ENCODE data around the gene SPATA24. TPM values are rescaled to one million over a fixed set of nuclear protein-coding genes. Genes with fewer than 3 reads are reported as not detected.
"Not testable (repeated sequence)": the region's sequence is repeated elsewhere in the genome, so short reads cannot be mapped to it uniquely, and the experiment has no call there.

Gene SPATA24
- total RNA-seq, 1 donor from 2014 or later, result 2.0 TPM

GRCh38 chr5:139417214-139417613 is 13.3 kb upstream of the SPATA24 start:
- DNase-seq (ENCODE audit: low spot score), result no peak

- no peak for DNase-seq (ENCODE audit: low spot score)
These were observed 12.8 kb upstream of the SPATA24 start for GRCh38 chr5:139416651-139417050.

- no peak for DNase-seq (ENCODE audit: low spot score)
These were observed 12.0 kb upstream of the SPATA24 start for GRCh38 chr5:139415869-139416268.

- no peak for DNase-seq (ENCODE audit: low spot score)
These were observed 11.5 kb upstream of the SPATA24 start for GRCh38 chr5:139415221-139415861.

- no peak for DNase-seq (ENCODE audit: low spot score)
These were observed 10.8 kb upstream of the SPATA24 start for GRCh38 chr5:139414581-139415130.

- DNase-seq (ENCODE audit: low spot score), result no peak
These were observed 10.1 kb upstream of the SPATA24 start for GRCh38 chr5:139413963-139414362.

- no peak for DNase-seq (ENCODE audit: low spot score)
These were observed 9.3 kb upstream of the SPATA24 start for GRCh38 chr5:139413153-139413552.

GRCh38 chr5:139410993-139411828 is 7.3 kb upstream of the SPATA24 start:
- no peak for DNase-seq (ENCODE audit: low spot score)

- DNase-seq (ENCODE audit: low spot score), result no peak
These were observed 6.5 kb upstream of the SPATA24 start for GRCh38 chr5:139410121-139410992.

GRCh38 chr5:139409116-139409515 is 5.2 kb upstream of the SPATA24 start:
- not testable (repeated sequence) for DNase-seq (ENCODE audit: low spot score)

GRCh38 chr5:139408191-139408590 is 4.3 kb upstream of the SPATA24 start:
- no peak for DNase-seq (ENCODE audit: low spot score)

- DNase-seq (ENCODE audit: low spot score), result no peak
These were observed 3.6 kb upstream of the SPATA24 start for GRCh38 chr5:139407517-139407916.

GRCh38 chr5:139406963-139407362 is 3.1 kb upstream of the SPATA24 start:
- no peak for DNase-seq (ENCODE audit: low spot score)

GRCh38 chr5:139404484-139404840 is 573 bp upstream of the SPATA24 start:
- no peak for DNase-seq (ENCODE audit: low spot score)

- DNase-seq (ENCODE audit: low spot score), result no peak
These were observed 487 bp downstream of the SPATA24 start for GRCh38 chr5:139403418-139403786.

GRCh38 chr5:139402561-139403158 is 1.2 kb downstream of the SPATA24 start:
- no peak for DNase-seq (ENCODE audit: low spot score)

- no peak for DNase-seq (ENCODE audit: low spot score)
These were observed 2.3 kb downstream of the SPATA24 start for GRCh38 chr5:139401546-139401945.

- DNase-seq (ENCODE audit: low spot score), result no peak
These were observed 4.3 kb downstream of the SPATA24 start for GRCh38 chr5:139399501-139400121.

- DNase-seq (ENCODE audit: low spot score), result no peak
These were observed 6.0 kb downstream of the SPATA24 start for GRCh38 chr5:139397921-139398320.

- DNase-seq (ENCODE audit: low spot score), result no peak
These were observed 7.2 kb downstream of the SPATA24 start for GRCh38 chr5:139396691-139397090.
